HepG2 (cell line): ENCODE measurements around the gene CD28. TPM values are rescaled to one million over a fixed set of nuclear protein-coding genes. Genes with fewer than 3 reads are reported as not detected.

Experiments
- ATAC-seq: fragments of 200-7000 bp; cut with Tn5 transposase; 3 replicates; pipeline ENCODE4 v1.9.1; 2020; ENCODE audit warnings: mild to moderate bottlenecking, moderate library complexity
- BruUV-seq: library from RNA; stranded (reverse); fragments of 400-500 nt; replicated peaks from 2 replicates; lab custom pipeline; 2021; lab: Mats Ljungman, UMichigan
- CTCF ChIA-PET: fragments of 300-600 bp; formaldehyde crosslinking; extraction: SDS; loops from one replicate; lab custom pipeline; 2021; ENCODE audit warnings: low total read pairs, inconsistent platforms, low intra/inter-chr PET ratio; lab: Yijun Ruan, JAX
- POLR2A ChIA-PET: fragments of 350-600 bp; sonication (Branson Sonifier 250); formaldehyde crosslinking; loops from one replicate; lab custom pipeline; 2020; ENCODE audit warnings: antibody characterized with exemption, inconsistent platforms; lab: Yijun Ruan, JAX
- DNase-seq: peaks from one replicate; pipeline ENCODE4 v3.0.0-alpha.2; 2015; ENCODE audit warnings: low spot score
- FAIRE-seq: peaks from 3 replicates; lab custom pipeline; 2011; peaks lifted over from hg19 to GRCh38; lab: Jason Lieb, UNC
- H2AFZ ChIP-seq: one replicate; pipeline ENCODE4 v1.6.1; 2011; ENCODE audit warnings: low read length, inconsistent platforms
- H3K27ac ChIP-seq: fragments of 300-600 bp; 3 replicates; pipeline ENCODE4 v1.8.0; 2011; ENCODE audit warnings: mixed run types, mild to moderate bottlenecking, mixed read lengths, low read length, inconsistent platforms; ENCODE audit not compliant: insufficient read depth; ENCODE audit errors: extremely low read length
- H3K27me3 ChIP-seq, 2 experiments: fragments of 200-600 bp in 1 of 2; 2 replicates in 1 of 2; 3 replicates in 1 of 2; pipeline versions ENCODE4 v1.6.0 to v1.8.0; 2011; ENCODE audit warnings: low read length in 2 of 2, mild to moderate bottlenecking in 2 of 2, moderate library complexity in 2 of 2, inconsistent platforms in 1 of 2; ENCODE audit not compliant: insufficient read depth in 2 of 2, control insufficient read depth in 1 of 2
- H3K36me3 ChIP-seq, 2 experiments: fragments of 200-600 bp in 1 of 2; replicated peaks in 1 of 2; 2 replicates in 1 of 2; 3 replicates in 1 of 2; pipeline versions ENCODE4 v1.5.1 to v1.8.0; 2011; ENCODE audit warnings: low read length in 2 of 2, inconsistent platforms in 1 of 2; ENCODE audit not compliant: insufficient read depth in 2 of 2, control insufficient read depth in 1 of 2
- H3K4me1 ChIP-seq: 2 replicates; pipeline ENCODE4 v1.5.1; 2012; ENCODE audit warnings: low read length, inconsistent platforms; ENCODE audit not compliant: insufficient read depth
- H3K4me2 ChIP-seq: 2 replicates; pipeline ENCODE4 v1.6.0; 2011; ENCODE audit warnings: low read depth, low read length, inconsistent platforms
- H3K4me3 ChIP-seq, 3 experiments: fragments of 200-600 bp in 1 of 3; sonication (generic), shearing (Covaris generic) in 1 of 3; replicated peaks in 1 of 3; 2 replicates each; pipeline ENCODE4 v1.5.1; 2011 to 2016; ENCODE audit warnings: low read length in 3 of 3, inconsistent platforms in 2 of 3, low read depth in 2 of 3, mild to moderate bottlenecking in 2 of 3, control low read depth in 1 of 3, mixed read lengths in 1 of 3; ENCODE audit not compliant: insufficient read depth in 1 of 3
- H3K79me2 ChIP-seq: one replicate; pipeline ENCODE4 v1.6.1; 2011; ENCODE audit warnings: low read length, inconsistent platforms; ENCODE audit not compliant: insufficient read depth
- H3K9ac ChIP-seq: 2 replicates; pipeline ENCODE4 v1.6.0; 2011; ENCODE audit warnings: mild to moderate bottlenecking, low read depth, low read length, inconsistent platforms; ENCODE audit not compliant: insufficient read depth
- H3K9me3 ChIP-seq: 2 replicates; pipeline ENCODE4 v1.5.1; 2012; ENCODE audit warnings: mild to moderate bottlenecking, low read length
- H4K20me1 ChIP-seq: 2 replicates; pipeline ENCODE4 v1.6.0; 2011; ENCODE audit warnings: inconsistent platforms, mild to moderate bottlenecking, low read length, moderate library complexity; ENCODE audit not compliant: insufficient read depth
- ARID4A ChIP-seq: sonication (generic); formaldehyde crosslinking; IDR thresholded peaks from 2 replicates; pipeline ENCODE4 v1.5.0; 2020; ENCODE audit warnings: mild to moderate bottlenecking, missing genetic modification reagents, borderline replicate concordance
- ELF1 ChIP-seq: sonication (generic); formaldehyde crosslinking; IDR thresholded peaks from 2 replicates; pipeline ENCODE4 v1.4.0; 2020; ENCODE audit warnings: missing genetic modification reagents
- GFI1 ChIP-seq: sonication (generic); formaldehyde crosslinking; IDR thresholded peaks from 2 replicates; pipeline ENCODE4 v1.5.0; 2020; ENCODE audit warnings: missing genetic modification reagents, mild to moderate bottlenecking, borderline replicate concordance
- GRHL1 ChIP-seq: sonication (generic); formaldehyde crosslinking; conservative IDR thresholded peaks from 2 replicates; pipeline ENCODE4 v1.8.0; 2022; ENCODE audit warnings: missing genetic modification reagents
- KMT2B ChIP-seq: IDR thresholded peaks from 2 replicates; pipeline ENCODE4 v1.6.1; 2016; ENCODE audit warnings: missing genetic modification reagents, missing compliant biosample characterization
- MYC ChIP-seq: sonication (generic); formaldehyde crosslinking; IDR thresholded peaks from 2 replicates; pipeline ENCODE4 v1.9.0; 2021; ENCODE audit warnings: missing genetic modification reagents, borderline replicate concordance
- PBX2 ChIP-seq: IDR thresholded peaks from 2 replicates; pipeline ENCODE4 v1.6.1; 2016; ENCODE audit warnings: control low read depth
- ZMAT3 ChIP-seq: sonication (generic); formaldehyde crosslinking; conservative IDR thresholded peaks from 2 replicates; pipeline ENCODE4 v1.7.0; 2021; ENCODE audit warnings: missing genetic modification reagents
- ZNF142 ChIP-seq: sonication (generic); formaldehyde crosslinking; IDR thresholded peaks from 2 replicates; pipeline ENCODE4 v1.4.0; 2020; ENCODE audit warnings: missing genetic modification reagents
- ZNF383 ChIP-seq: sonication (generic); formaldehyde crosslinking; IDR thresholded peaks from 2 replicates; pipeline ENCODE4 v1.4.0; 2020; ENCODE audit warnings: missing genetic modification reagents, mild to moderate bottlenecking, borderline replicate concordance
- ZNF761 ChIP-seq: sonication (generic); formaldehyde crosslinking; conservative IDR thresholded peaks from 2 replicates; pipeline ENCODE4 v1.4.0; 2020; ENCODE audit warnings: mild to moderate bottlenecking, missing genetic modification reagents
- WGBS: methylation state at CpG from one replicate; pipeline ENCODE4 v1.1.6; 2017; ENCODE audit warnings: low lambda C conversion rate; 5-methylcytosine and 5-hydroxymethylcytosine counted together
- in situ Hi-C: cut with HindIII; loops from 2 replicates; pipeline ENCODE4 v1.10.0; 2017; ENCODE audit warnings: low pct_unique_long_range_greater_than_20kb; ENCODE audit not compliant: extremely low pct_ligation_motif_present
- intact Hi-C: fragments of 100-400 bp; cut with micrococcal nuclease; formaldehyde crosslinking; loops from one replicate; pipeline ENCODE4 v1.10.0; 2022; ENCODE audit not compliant: unreplicated experiment
- polyA plus RNA-seq, 8 experiments: library from polyadenylated mRNA; depleted of rRNA in 3 of 8; stranded (reverse) in 7 of 8; unstranded in 1 of 8; fragments of >200 nt; fragmentation: Illumina TruSeq in 4 of 8; extraction: Trizol in 4 of 8; gene quantifications; 2 replicates each; pipeline versions ENCODE4 v1.2.1 to v1.2.3, GENCODE V29; 2011 to 2016; ENCODE audit warnings: low read depth in 4 of 8, missing spikeins in 1 of 8, mixed read lengths in 1 of 8; ENCODE audit not compliant: insufficient read depth in 1 of 8
- total RNA-seq, 5 experiments: library from RNA; depleted of rRNA; stranded (reverse); fragments of >200 nt; fragmentation: Illumina TruSeq; extraction: Trizol; gene quantifications; 2 replicates each; pipeline ENCODE4 v1.2.3, GENCODE V29; 2016; ENCODE audit warnings: low read depth in 1 of 5

Gene CD28
- total and polyA plus RNA-seq, 2 of the 13 experiments (the other 11 are each of a cell fraction or from before 2014, with no cell fraction given): not detected

- CTCF ChIA-PET: no interaction called here
- in situ Hi-C loops: no loop called here
- 94% methylated on average over 5 of the region's 5 CpGs for WGBS
- Histone ChIP-seq H2AFZ (no peak overlapping the region), H4K20me1 (no peaks in the 10 kb centered on the region), H3K4me1 (peaks cover 13% of the 10 kb centered on the region), H3K9ac (no peak overlapping the region), H3K27ac (no peak overlapping the region), H3K36me3 (no peaks in the 10 kb centered on the region), H3K9me3 (no peaks in the 10 kb centered on the region), H3K79me2 (no peaks in the 10 kb centered on the region), H3K4me3 (no peak overlapping the region), H3K4me2 (no peak overlapping the region), H3K27me3 (no peaks in the 10 kb centered on the region)
- no peak for ATAC-seq
- no peak for FAIRE-seq
- DNase-seq: no peak
- no TSS peak for BruUV-seq
- TF ChIP-seq GRHL1 (CRISPR knock-in tag): no peak
- TF ChIP-seq ZNF761 (CRISPR knock-in tag): no peak
- TF ChIP-seq ARID4A (CRISPR knock-in tag): no peak
- TF ChIP-seq PBX2 (CRISPR knock-in tag): no peak
- TF ChIP-seq ZNF142 (CRISPR knock-in tag): no peak
- TF ChIP-seq ELF1: no peak
- no peak for TF ChIP-seq MYC
- TF ChIP-seq GFI1: no peak
- no peak for TF ChIP-seq ZMAT3 (CRISPR knock-in tag)
- no peak for TF ChIP-seq ZNF383
- no peak for TF ChIP-seq KMT2B (CRISPR knock-in tag)
- intact Hi-C loops: no loop called here
- POLR2A ChIA-PET: no interaction called here
Observed at GRCh38 chr2:203777030-203777429, 70.6 kb downstream of the CD28 start.
